ENCODE data around the gene BHLHE23.

Gene BHLHE23

GRCh38 chr20:62978561-62978943 is 28.2 kb downstream of the BHLHE23 start:
- TF ChIP-seq, protein P1, sequence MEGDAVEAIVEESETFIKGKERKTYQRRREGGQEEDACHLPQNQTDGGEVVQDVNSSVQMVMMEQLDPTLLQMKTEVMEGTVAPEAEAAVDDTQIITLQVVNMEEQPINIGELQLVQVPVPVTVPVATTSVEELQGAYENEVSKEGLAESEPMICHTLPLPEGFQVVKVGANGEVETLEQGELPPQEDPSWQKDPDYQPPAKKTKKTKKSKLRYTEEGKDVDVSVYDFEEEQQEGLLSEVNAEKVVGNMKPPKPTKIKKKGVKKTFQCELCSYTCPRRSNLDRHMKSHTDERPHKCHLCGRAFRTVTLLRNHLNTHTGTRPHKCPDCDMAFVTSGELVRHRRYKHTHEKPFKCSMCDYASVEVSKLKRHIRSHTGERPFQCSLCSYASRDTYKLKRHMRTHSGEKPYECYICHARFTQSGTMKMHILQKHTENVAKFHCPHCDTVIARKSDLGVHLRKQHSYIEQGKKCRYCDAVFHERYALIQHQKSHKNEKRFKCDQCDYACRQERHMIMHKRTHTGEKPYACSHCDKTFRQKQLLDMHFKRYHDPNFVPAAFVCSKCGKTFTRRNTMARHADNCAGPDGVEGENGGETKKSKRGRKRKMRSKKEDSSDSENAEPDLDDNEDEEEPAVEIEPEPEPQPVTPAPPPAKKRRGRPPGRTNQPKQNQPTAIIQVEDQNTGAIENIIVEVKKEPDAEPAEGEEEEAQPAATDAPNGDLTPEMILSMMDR (IDR thresholded peaks at IDR 0.05; ENCODE audit: low read depth, low read length, missing control alignments): no peak
- DNase-seq (ENCODE audit: extremely low read depth, low read depth): no peak

DNA sequence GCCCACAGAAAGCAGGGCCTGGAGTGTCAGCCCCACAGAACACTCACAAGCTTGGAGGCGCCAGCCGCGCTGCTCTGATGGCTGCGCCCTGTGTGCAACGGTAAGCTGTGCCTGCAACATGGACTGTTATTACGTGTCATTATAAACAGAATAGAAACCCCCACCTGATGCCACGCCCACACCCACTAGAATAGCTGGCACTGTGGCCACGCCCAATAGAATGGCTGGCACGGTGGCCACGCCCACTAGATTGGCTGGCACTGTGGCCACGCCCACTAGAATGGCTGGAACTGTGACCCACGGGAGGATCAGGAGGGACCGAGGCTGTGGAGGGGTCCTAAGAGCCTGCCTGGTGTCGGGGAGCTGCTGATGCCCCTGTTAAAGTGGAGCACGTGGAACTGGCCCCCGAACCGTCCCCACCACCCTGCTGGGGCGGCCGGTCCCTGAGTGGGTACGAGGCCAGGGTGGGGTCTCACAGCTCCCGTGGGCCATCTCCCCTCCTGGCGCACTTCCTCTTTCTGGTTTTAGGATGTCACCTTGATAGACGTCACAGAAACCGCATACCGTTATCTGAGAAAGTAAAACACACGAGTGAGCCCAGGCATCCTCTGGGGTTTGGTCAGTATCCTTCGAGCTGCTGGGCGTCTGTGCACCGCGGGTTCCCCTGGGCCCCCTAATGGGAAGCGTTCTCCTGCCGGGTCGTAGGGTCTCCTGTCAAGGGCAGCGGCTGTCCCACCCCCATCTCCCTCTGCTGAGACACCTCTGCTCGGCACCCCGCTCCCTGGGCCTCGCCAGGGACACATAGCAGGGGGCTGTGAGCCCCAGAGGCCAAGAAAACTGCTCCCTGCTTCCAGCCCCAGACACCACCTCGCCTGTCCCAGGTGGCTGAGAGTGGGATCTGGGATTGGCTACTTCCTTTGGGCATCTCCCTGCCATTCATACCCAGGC is 28.9 kb downstream of the BHLHE23 start:
- no peak for DNase-seq (ENCODE audit: extremely low read depth, low read depth)
- H3K4me3 ChIP-seq (replicated peaks; ENCODE audit: low read depth, low read length): no peak overlapping the region
- TF ChIP-seq, protein P1 (IDR thresholded peaks at IDR 0.05; ENCODE audit: low read depth, low read length, missing control alignments): no peak

More at GRCh38 chr20:62978561-62978943, 28.2 kb downstream of the BHLHE23 start:
- H3K4me3 ChIP-seq (replicated peaks; ENCODE audit: low read depth, low read length): no peak overlapping the region

DNA sequence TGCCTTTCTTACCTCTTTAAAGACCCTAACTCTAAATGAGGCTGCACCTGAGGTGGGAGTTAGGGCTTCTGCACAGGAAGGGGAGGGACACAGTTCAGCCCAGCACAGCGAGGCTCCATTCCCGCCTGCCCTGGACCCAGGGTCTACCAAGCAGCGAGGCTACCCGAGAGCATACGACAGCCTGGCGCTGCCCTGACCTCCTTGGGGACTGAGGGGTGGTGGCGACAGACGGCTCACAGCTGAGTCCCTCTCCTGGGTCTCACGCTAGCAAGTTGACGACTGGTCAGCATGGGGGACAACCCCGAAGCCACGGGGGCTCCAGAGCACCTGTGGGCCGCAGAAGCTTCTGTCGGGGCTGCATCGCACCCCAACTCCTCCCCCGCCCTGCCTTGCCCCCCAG is 29.9 kb downstream of the BHLHE23 start:
- TF ChIP-seq, protein P1 (IDR thresholded peaks at IDR 0.05; ENCODE audit: low read depth, low read length, missing control alignments): no peak
- H3K4me3 ChIP-seq (replicated peaks; ENCODE audit: low read depth, low read length): no peak overlapping the region

DNA sequence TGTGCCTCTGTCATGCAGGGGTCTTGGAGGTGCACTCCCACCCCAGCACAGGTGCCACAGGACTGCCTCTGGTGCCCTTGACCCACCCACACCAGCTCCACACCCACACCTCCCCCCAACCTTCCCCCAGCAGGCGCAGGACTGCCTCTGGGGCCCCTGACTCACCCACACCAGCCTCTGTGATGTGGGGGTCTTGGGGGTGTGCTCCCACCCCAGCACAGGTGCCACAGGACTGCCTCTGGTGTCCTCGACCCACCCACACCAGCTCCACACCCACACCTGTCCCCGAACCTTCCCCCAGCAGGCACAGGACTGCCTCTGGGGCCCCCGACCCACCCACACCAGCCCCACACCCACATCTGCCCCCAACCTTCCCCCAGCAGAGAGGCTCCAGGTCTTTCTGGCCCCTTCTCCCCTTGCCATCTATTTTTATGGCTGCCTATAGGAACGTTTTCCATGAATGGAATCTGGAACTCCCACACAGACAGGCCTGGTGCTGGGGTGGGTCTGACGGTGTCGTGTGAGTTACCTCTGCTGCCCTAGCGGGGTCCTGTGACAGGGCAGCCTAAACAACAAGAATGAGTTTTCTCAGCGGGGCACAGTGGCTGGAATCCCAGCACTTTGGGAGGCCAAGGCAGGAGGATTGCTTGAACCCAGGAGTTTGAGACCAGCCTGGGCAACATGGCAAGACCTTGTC is 30.8 kb downstream of the BHLHE23 start:
- TF ChIP-seq, protein P1 (IDR thresholded peaks at IDR 0.05; ENCODE audit: low read depth, low read length, missing control alignments): no peak
- DNase-seq (ENCODE audit: extremely low read depth, low read depth): no peak
- no peak overlapping the region for H3K4me3 ChIP-seq (replicated peaks; ENCODE audit: low read depth, low read length)

More for the DNA sequence above, 29.9 kb downstream of the BHLHE23 start:
- no peak for DNase-seq (ENCODE audit: extremely low read depth, low read depth)

- no peak for DNase-seq (ENCODE audit: extremely low read depth, low read depth)
- no peak overlapping the region for H3K4me3 ChIP-seq (replicated peaks; ENCODE audit: low read depth, low read length)
- TF ChIP-seq, protein P1 (IDR thresholded peaks at IDR 0.05; ENCODE audit: low read depth, low read length, missing control alignments): no peak
Measured at GRCh38 chr20:62975251-62975760, 31.5 kb downstream of the BHLHE23 start.

GRCh38 chr20:62972845-62973745 is 33.7 kb downstream of the BHLHE23 start:
- TF ChIP-seq, protein P1 (IDR thresholded peaks at IDR 0.05; ENCODE audit: low read depth, low read length, missing control alignments): no peak
- DNase-seq (ENCODE audit: extremely low read depth, low read depth): no peak
- no peak overlapping the region for H3K4me3 ChIP-seq (replicated peaks; ENCODE audit: low read depth, low read length)

Data from HFF-Myc (cell line).